Measurements from ENCODE around the gene CNFN.
"Not testable (repeated sequence)": the region's sequence is repeated elsewhere in the genome, so short reads cannot be mapped to it uniquely, and the experiment has no call there.

The CNFN gene

GRCh38 chr19:42351079-42351735 is 38.9 kb downstream of the CNFN start:
- DNase-seq (ENCODE audit: low read depth in 2 of 2) = no peak

DNA sequence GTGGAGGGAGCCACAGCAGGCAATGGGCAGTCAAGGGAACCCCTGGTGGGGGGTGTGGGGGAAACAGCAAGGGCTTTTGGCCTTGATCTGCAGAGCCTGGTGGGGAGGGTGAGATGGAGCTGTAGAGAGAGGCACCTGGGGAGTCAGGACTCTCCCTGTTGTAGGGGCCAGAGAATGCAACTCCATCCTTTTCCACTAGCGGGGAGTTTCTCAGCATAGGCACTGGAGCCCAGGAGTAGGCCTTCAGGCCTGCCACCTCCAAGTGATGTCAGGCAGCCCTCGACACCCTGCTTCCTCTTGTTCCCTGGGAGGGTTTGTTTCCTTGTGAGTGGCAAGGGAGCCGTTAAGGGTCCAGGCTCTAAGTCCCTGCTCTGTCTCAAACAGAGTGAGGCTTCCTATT is 39.7 kb downstream of the CNFN start:
- no peak for DNase-seq (ENCODE audit: low read depth in 2 of 2)

DNA sequence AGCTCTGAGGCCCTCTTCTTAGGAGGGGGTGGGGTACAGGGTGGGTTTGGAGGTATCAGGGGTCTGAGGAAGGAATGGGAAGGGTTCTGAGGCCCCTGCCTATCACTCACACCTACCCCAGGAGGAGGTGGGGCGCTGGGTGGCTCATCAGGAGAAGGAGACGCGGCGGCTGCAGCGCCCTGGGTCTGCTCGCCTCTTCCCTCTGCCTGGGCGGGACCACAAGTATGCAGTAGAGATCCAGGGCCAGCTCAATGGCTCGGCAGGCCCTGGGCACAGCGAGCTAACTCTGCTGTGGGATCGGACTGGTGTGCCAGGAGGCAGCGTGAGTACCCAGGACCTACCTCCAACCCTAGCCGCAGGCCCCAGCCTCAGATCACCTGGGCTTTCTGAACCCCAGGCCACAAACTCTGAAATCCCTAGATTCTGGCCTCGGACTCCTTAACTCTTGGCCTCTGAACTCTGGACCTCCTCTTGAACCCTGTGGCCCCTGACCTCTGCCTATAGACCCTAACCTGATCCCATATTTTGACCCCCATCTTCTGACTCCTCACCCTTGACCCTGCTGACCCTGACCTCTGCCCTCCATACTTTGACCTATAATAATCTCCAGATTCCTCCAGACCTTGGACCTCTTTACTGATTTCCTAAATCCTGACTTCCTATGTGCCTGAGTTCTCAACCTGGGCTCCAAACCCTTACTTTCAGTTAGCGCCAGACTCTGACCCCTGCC is 40.6 kb downstream of the CNFN start:
- DNase-seq (ENCODE audit: low read depth in 2 of 2) = no peak

DNA sequence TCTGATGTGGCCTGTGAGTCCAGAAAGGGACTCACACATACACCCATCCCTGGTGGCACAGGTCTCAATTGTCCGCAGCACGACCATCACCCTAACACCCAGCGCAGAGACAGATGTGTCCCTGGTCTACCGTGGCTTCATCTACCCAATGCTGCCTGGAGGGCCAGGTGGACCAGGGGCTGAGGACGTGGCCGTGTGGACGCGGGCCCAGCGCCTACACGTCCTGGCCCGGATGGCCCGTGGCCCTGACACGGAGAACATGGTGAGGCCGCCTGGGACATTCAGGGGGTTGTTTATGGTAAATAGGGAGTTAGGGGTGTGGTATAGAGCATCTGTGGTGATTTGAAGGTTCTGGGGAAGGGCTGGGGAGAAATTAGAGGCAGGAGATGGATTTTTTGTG is 41.9 kb downstream of the CNFN start:
- no peak for DNase-seq (ENCODE audit: low read depth in 2 of 2)

DNA sequence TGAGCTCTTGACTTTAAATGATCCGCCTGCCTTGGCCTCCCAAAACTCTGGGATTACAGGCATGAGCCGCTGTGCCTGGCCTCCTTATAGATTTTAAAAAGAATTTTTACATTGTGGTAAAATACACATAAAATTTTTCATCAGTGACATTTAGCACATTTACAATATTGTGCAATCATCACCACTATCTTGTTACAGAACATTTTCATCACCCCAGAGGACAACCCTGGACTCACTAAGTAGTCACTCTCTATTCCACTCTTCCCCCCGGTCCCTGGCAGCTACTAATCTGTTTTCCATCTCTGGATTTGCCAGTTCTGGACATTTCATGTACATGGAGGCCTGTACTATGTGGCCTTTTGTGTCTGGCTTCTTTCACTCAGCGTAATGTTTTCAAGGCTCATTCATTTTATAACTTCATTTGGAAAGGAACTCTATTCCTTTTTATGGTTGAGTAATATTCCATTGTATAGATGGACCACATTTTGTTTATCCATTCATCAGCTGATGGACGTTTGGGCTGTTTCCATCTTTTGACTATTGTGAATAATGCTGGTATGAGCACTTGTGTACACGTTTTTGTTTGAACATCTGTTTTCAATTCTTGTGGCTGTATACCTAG is 44.8 kb downstream of the CNFN start:
- DNase-seq (ENCODE audit: low read depth in 2 of 2) = no peak

DNA sequence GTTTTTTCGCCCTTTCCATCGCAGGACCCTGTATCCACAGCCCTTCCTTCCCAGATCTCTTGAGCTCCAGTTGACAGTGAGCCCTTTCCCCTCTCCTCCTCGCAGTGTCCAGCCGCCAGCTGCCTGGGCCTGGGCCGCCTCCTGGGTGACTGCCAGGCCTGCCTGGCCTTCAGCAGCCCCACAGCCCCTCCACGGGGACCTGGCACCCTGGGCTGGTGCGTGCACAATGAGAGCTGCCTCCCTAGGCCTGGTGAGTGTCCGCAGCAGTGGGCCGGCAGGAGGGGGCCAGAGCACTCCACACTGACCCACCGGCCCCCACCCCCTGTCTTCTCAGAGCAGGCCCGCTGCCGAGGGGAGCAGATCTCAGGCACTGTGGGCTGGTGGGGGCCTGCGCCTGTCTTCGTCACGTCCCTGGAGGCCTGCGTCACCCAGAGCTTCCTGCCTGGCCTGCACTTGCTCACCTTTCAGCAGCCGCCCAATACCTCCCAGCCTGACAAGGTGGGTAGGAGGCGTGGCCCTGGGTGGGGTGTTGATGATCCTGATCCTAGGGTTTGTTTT is 45.7 kb downstream of the CNFN start:
- DNase-seq (ENCODE audit: low read depth in 2 of 2) = no peak

DNA sequence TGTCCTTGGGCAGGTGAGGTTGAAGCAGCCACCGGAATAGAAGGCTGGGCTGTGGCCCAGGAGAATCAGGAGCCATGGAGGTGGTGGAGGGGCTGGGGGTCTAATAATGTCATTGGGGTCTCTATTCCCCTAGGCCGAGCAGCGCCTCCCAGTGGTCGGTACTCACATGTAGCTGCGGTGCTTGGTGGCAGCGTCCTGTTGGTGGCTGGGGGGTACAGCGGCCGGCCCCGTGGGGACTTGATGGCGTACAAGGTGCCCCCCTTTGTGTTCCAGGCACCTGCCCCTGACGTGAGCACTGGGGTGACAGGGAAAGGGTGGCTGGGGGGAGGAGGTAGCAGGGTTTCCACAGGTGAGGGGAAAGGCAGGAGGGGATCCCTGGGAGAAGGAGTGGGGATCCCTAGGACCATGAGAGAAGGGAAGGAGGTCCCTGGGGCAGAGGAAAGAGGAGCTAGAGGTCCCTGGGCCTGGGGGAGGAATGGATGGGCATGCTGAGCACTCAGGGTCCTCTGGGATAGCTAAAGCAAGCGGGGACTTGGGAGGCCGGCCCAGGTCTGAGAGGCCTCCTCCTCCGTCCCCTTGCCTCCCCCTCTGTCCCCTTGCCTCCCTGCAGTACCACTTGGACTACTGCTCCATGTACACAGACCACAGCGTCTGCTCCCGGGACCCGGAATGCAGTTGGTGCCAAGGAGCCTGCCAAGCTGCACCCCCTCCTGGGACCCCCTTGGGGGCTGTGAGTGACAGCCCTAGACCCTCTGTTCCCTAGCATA is 46.6 kb downstream of the CNFN start:
- no peak for DNase-seq (ENCODE audit: low read depth in 2 of 2)

GRCh38 chr19:42339922-42340321 is 50.2 kb downstream of the CNFN start:
- not testable (repeated sequence) for DNase-seq (ENCODE audit: low read depth in 2 of 2)

- DNase-seq (ENCODE audit: low read depth in 2 of 2) = not testable (repeated sequence)
Measured at GRCh38 chr19:42339126-42339860, 50.8 kb downstream of the CNFN start.

Measured in stimulated activated CD8-positive, alpha-beta memory T cell treated with anti-CD3 and anti-CD28 coated beads, Interleukin-7, amount 100 ng/mL, for 1 hour (primary cell).